A549 (cell line): ENCODE data around the gene ALAS1. TPM values are rescaled to one million over a fixed set of nuclear protein-coding genes. Genes with fewer than 3 reads are reported as not detected.
A peak's percentile ranks its signal among the peaks of the same experiment; 100 is the strongest.

Source experiments
- ATAC-seq, 2 experiments: fragments of 200-7000 bp in 1 of 2; fragments of >200 bp in 1 of 2; cut with Nextera tagmentation in 1 of 2; cut with Tn5 transposase in 1 of 2; 3 replicates each; pipeline versions ENCODE4 v1.8.0 to v1.9.1; 2018 to 2020; ENCODE audit warnings: mild to moderate bottlenecking in 1 of 2, moderate library complexity in 1 of 2
- CTCF ChIA-PET: fragments of 300-600 bp; sonication (Branson Sonifier 250); formaldehyde crosslinking; extraction: SDS; loops from one replicate; lab custom pipeline; 2021; ENCODE audit warnings: antibody characterized with exemption, inconsistent platforms; lab: Yijun Ruan, JAX
- POLR2A ChIA-PET: fragments of 350-600 bp; formaldehyde crosslinking; extraction: SDS; loops from one replicate; lab custom pipeline; 2021; ENCODE audit warnings: antibody characterized with exemption, inconsistent platforms; lab: Yijun Ruan, JAX
- DNase-seq, 2 experiments: peaks; one replicate each; pipeline versions ENCODE4 v3.0.0 to v3.0.0-alpha.2; 2011 to 2016; ENCODE audit warnings: low read depth in 1 of 2, low spot score in 1 of 2
- FAIRE-seq: peaks from 2 replicates; lab custom pipeline; 2011; peaks lifted over from hg19 to GRCh38; lab: Jason Lieb, UNC
- H3K27ac ChIP-seq, 2 experiments: fragments of >200 bp; sonication (Bioruptor Twin); formaldehyde crosslinking; 3 replicates each; pipeline ENCODE4 v1.5.1; 2016 to 2017
- H3K4me1 ChIP-seq: fragments of >200 bp; sonication (Bioruptor Twin); formaldehyde crosslinking; 3 replicates; pipeline ENCODE4 v1.6.1; 2016
- H3K4me2 ChIP-seq: fragments of >200 bp; sonication (Bioruptor Twin); formaldehyde crosslinking; 3 replicates; pipeline ENCODE4 v1.6.1; 2016
- H3K4me3 ChIP-seq: fragments of >200 bp; sonication (Bioruptor Twin); formaldehyde crosslinking; 3 replicates; pipeline ENCODE4 v1.5.1; 2016
- H3K9me3 ChIP-seq: fragments of >200 bp; sonication (Bioruptor Twin); formaldehyde crosslinking; 3 replicates; pipeline ENCODE4 v1.6.1; 2016
- EP300 ChIP-seq, 2 experiments: fragments of >200 bp; sonication (Bioruptor Twin); formaldehyde crosslinking; IDR thresholded peaks; 2 replicates in 1 of 2; 3 replicates in 1 of 2; pipeline ENCODE4 v1.6.1; 2016 to 2017
- ESRRA ChIP-seq: fragments of 150-350 bp; IDR thresholded peaks from 2 replicates; pipeline ENCODE4 v1.6.1; 2014; ENCODE audit warnings: mild to moderate bottlenecking, low read length, borderline replicate concordance
- HDAC2 ChIP-seq: fragments of 200-600 bp; sonication (generic); IDR thresholded peaks from 2 replicates; pipeline ENCODE4 v1.6.1; 2016
- HOXB13 ChIP-seq: fragments of 250-450 bp; sonication (Bioruptor Pico); IDR thresholded peaks from 2 replicates; pipeline ENCODE4 v1.5.0; 2020; ENCODE audit warnings: low read depth, mild to moderate bottlenecking, moderate library complexity
- JUN ChIP-seq, 2 experiments: fragments of >200 bp; sonication (Bioruptor Twin); formaldehyde crosslinking; IDR thresholded peaks; 2 replicates in 1 of 2; 3 replicates in 1 of 2; pipeline ENCODE4 v1.6.1; 2016 to 2017
- KDM1A ChIP-seq: fragments of 200-600 bp; sonication (generic); IDR thresholded peaks from 2 replicates; pipeline ENCODE4 v1.6.1; 2016; ENCODE audit warnings: low read depth, mild to moderate bottlenecking
- KDM5A ChIP-seq: fragments of 200-600 bp; sonication (generic); IDR thresholded peaks from 2 replicates; pipeline ENCODE4 v1.6.1; 2016; ENCODE audit warnings: antibody characterized with exemption, mild to moderate bottlenecking
- MYC ChIP-seq: IDR thresholded peaks from 2 replicates; pipeline ENCODE4 v1.6.1; 2012; ENCODE audit warnings: mild to moderate bottlenecking, inconsistent platforms, low read length, improper control_type of control experiment, borderline replicate concordance
- PHF8 ChIP-seq: fragments of 200-600 bp; sonication (generic); IDR thresholded peaks from 2 replicates; pipeline ENCODE4 v1.6.1; 2016; ENCODE audit warnings: low read depth, mild to moderate bottlenecking, antibody characterized with exemption, moderate library complexity, borderline replicate concordance
- POLR2A ChIP-seq: IDR thresholded peaks from 2 replicates; pipeline ENCODE4 v1.6.1; 2012; ENCODE audit warnings: mild to moderate bottlenecking, low read length
- POLR2AphosphoS2 ChIP-seq: conservative IDR thresholded peaks from 2 replicates; pipeline ENCODE4 v1.6.1; 2012; ENCODE audit warnings: low read length, improper control_type of control experiment, inconsistent platforms
- RAD21 ChIP-seq, 2 experiments: fragments of >200 bp in 1 of 2; sonication (Bioruptor Twin) in 1 of 2; formaldehyde crosslinking in 1 of 2; IDR thresholded peaks in 1 of 2; conservative IDR thresholded peaks in 1 of 2; 2 replicates in 1 of 2; 3 replicates in 1 of 2; pipeline ENCODE4 v1.6.1; 2012 to 2018; ENCODE audit warnings: inconsistent platforms in 1 of 2
- RARB ChIP-seq: fragments of 250-450 bp; sonication (Bioruptor Pico); IDR thresholded peaks from 2 replicates; pipeline ENCODE4 v1.8.0; 2021; ENCODE audit warnings: mild to moderate bottlenecking, moderate library complexity
- ZC3H11A ChIP-seq: fragments of 450-650 bp; IDR thresholded peaks from 2 replicates; pipeline ENCODE4 v1.6.1; 2014; ENCODE audit warnings: antibody characterized with exemption, mild to moderate bottlenecking
- ZNF302 ChIP-seq: fragments of 250-450 bp; sonication (Bioruptor Pico); IDR thresholded peaks from 2 replicates; pipeline ENCODE4 v1.9.0; 2021; ENCODE audit warnings: inconsistent platforms, mild to moderate bottlenecking, moderate library complexity
- WGBS: methylation state at CpG from one replicate; pipeline ENCODE4 v1.1.6; 2017; ENCODE audit errors: missing lambda C conversion rate; 5-methylcytosine and 5-hydroxymethylcytosine counted together
- polyA plus RNA-seq, 4 experiments: library from polyadenylated mRNA; depleted of rRNA in 3 of 4; stranded (reverse); fragments of >200 nt; fragmentation: RNase III in 1 of 4; extraction: RNeasy Plus Mini Kit Qiagen cat#74134 plus additional on column Dnase treatment in 1 of 4; gene quantifications; 2 replicates in 3 of 4; 3 replicates in 1 of 4; pipeline ENCODE4 v1.2.3, GENCODE V29; 2011 to 2017
- TF ChIP-seq, protein P1 (sequence below): fragments of 200-600 bp; sonication (generic); IDR thresholded peaks from 2 replicates; pipeline ENCODE4 v1.6.1; 2016; ENCODE audit warnings: antibody characterized with exemption, mild to moderate bottlenecking, moderate library complexity
- TF ChIP-seq, protein P2 (sequence below): IDR thresholded peaks from 2 replicates; pipeline ENCODE4 v1.6.1; 2012
- TF ChIP-seq, protein P3 (sequence below): IDR thresholded peaks from 2 replicates; pipeline ENCODE4 v1.6.1; 2012
- TF ChIP-seq, protein P4 (sequence below): IDR thresholded peaks from 2 replicates; pipeline ENCODE4 v1.6.1; 2012; ENCODE audit warnings: low read depth, borderline replicate concordance

ALAS1 gene
- polyA plus RNA-seq, 2 of the 4 experiments (the other 2 are of a cell fraction): 56.8 to 63.7 TPM

DNA sequence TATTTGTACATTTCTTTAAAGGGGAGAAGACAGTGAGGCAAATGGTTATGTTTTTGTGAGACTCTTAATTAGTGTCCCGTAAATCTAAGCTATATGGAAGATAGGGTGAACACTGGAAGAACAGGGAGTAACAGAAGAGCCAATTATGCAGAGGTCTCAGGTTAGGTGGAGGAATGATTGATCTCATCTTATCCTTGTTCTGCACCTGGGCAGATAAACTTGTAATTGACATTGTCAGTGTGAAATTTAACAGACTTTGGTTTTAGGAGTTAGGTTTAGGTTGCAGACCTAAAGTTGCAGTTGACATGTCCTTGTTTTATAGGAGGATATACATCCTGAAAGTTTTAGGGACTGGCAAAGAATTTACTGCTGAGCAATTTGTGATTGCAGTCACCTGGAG is 44.1 kb downstream of the ALAS1 start:
- DNase-seq (no peak), FAIRE-seq (no peak), ATAC-seq (no peak)
- Histone ChIP-seq H3K27ac (no peak overlapping the region), H3K4me1 (peaks cover 28% of the 10 kb centered on the region), H3K4me2 (no peak overlapping the region), H3K9me3 (no peaks in the 10 kb centered on the region), H3K4me3 (no peak overlapping the region)
- 96% methylated on average over 1 of the region's 1 CpG for WGBS
- ChIA-PET POLR2A (interaction anchor here (0.7 kb wide), 1 partner anchor 9 kb away, joined by 3 read pairs; no protein-coding TSS in a partner anchor), CTCF (interaction anchor here (0.8 kb wide), 1 partner anchor 22 kb away, joined by 3 read pairs; no protein-coding TSS in a partner anchor)
- TF ChIP-seq KDM5A (no peak), RARB (no peak), HOXB13 (no peak), ZNF302 (CRISPR knock-in tag) (no peak), KDM1A (no peak), POLR2AphosphoS2 (no peak), JUN (IDR thresholded peaks at IDR 0.05) (no peak), MYC (no peak), POLR2A (no peak)
- TF ChIP-seq, protein P1, sequence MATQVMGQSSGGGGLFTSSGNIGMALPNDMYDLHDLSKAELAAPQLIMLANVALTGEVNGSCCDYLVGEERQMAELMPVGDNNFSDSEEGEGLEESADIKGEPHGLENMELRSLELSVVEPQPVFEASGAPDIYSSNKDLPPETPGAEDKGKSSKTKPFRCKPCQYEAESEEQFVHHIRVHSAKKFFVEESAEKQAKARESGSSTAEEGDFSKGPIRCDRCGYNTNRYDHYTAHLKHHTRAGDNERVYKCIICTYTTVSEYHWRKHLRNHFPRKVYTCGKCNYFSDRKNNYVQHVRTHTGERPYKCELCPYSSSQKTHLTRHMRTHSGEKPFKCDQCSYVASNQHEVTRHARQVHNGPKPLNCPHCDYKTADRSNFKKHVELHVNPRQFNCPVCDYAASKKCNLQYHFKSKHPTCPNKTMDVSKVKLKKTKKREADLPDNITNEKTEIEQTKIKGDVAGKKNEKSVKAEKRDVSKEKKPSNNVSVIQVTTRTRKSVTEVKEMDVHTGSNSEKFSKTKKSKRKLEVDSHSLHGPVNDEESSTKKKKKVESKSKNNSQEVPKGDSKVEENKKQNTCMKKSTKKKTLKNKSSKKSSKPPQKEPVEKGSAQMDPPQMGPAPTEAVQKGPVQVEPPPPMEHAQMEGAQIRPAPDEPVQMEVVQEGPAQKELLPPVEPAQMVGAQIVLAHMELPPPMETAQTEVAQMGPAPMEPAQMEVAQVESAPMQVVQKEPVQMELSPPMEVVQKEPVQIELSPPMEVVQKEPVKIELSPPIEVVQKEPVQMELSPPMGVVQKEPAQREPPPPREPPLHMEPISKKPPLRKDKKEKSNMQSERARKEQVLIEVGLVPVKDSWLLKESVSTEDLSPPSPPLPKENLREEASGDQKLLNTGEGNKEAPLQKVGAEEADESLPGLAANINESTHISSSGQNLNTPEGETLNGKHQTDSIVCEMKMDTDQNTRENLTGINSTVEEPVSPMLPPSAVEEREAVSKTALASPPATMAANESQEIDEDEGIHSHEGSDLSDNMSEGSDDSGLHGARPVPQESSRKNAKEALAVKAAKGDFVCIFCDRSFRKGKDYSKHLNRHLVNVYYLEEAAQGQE: no peak

DNA sequence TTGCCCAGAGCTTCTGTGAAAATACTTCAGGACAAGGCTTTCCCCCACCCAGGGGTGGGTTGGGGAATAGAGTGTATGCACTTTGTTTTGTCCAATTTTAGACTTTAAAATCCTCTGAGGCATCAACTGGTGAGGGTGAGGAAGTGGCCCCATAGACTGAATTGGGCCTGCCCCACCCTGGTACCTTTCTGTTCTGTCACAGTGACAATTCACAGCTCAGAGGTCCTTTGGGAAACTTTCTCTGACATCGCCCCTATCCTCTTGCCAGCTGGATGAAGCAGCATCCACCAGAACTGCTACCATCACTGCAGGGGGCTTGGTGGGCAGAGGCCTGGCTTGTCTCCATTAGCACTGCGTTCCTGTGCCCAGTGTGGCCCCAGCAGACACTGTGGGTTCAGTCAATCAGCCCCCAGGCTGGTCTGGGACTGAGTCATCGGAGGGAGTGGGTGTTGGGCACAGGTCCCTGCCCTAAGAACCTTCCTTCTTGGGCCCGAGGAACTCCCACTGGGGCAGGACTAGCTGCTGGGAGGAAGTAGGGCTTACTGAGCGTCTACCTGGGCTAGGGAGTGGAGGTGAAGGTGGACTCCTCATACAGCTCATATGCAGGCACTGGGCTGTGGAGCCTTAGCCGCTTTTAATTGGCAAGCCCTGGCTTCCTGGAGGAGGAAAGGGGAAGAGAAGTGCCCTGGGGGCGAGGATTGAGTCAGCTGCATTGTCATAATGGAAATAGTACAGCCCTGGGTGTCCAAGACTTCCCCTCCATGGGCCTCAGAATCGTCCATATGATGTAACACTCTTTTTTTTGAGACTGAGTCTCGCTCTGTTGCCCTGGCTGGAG is 46.0 kb downstream of the ALAS1 start:
- no peak for ATAC-seq
- no peak for TF ChIP-seq RAD21 (conservative IDR thresholded peaks at IDR 0.05 in 1 of 2, IDR thresholded peaks at IDR 0.05 in 1 of 2)
- no peak for TF ChIP-seq ZC3H11A
- TF ChIP-seq, protein P2, sequence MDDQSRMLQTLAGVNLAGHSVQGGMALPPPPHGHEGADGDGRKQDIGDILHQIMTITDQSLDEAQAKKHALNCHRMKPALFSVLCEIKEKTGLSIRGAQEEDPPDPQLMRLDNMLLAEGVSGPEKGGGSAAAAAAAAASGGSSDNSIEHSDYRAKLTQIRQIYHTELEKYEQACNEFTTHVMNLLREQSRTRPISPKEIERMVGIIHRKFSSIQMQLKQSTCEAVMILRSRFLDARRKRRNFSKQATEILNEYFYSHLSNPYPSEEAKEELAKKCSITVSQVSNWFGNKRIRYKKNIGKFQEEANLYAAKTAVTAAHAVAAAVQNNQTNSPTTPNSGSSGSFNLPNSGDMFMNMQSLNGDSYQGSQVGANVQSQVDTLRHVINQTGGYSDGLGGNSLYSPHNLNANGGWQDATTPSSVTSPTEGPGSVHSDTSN: no peak
- TF ChIP-seq HDAC2: no peak
- no peak for TF ChIP-seq PHF8
- H3K4me2 ChIP-seq: no peak overlapping the region
- no peak for FAIRE-seq
- peaks cover 17% of the 10 kb centered on the region for H3K4me1 ChIP-seq
- no peaks in the 10 kb centered on the region for H3K9me3 ChIP-seq
- H3K27ac ChIP-seq: no peak overlapping the region
- ChIA-PET CTCF (interaction anchor here (0.9 to 4.5 kb wide), 3 partner anchors 8 to 20 kb away, joined by 3 to 26 read pairs (median 3); no protein-coding TSS in a partner anchor), POLR2A (no interaction called here)
- WGBS: 77% methylated on average over 9 of the region's 9 CpGs
- no peak overlapping the region for H3K4me3 ChIP-seq
- no peak for DNase-seq

DNA sequence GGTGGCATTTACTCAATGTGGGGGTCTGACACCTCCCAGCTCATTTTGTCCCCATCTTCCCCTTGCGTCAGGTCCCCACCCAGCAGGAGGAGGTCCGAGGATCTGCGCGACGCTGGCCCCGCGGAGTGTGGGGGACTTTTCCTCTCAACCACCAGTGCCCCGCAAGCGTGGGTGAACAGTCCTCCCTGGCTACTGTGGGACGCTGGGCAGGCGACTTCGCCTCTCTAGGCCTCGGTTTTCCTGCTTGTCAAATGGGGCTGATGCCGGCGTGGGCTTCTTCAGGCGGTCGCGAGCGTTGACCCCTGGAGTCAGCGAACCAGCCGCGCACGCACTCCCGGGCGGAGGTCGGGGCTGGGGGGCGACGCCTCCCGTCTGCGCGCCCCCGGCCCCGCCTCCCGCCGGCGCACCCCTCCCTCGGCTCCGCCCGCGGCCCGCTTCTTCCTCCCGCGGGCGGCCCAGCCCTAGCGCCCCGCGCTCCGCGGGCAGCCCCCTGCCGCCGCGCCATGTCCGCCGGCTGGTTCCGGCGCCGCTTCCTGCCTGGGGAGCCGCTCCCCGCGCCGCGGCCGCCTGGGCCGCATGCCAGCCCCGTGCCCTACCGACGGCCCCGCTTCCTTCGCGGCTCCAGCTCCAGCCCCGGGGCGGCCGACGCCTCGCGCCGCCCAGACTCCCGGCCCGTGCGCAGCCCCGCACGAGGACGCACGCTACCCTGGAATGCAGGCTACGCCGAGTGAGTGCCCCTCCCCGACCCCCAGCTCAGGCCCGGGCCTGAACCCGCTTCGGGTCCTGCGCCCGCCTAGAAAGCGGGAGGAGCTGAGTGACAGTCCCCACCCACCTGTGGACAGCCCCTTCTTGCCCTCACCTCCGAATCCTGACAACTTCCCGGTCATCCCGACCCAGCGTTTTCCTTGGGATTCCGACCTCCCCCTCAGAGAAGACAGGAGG is 47.6 kb downstream of the ALAS1 start, which contains the start of gene PPM1M:
PPM1M (plus strand) TSS at position 438 of the 942 bp plus-strand sequence; CDS start at position 504, 66 bp downstream.
- no peak for FAIRE-seq
- TF ChIP-seq EP300 (IDR thresholded peaks at IDR 0.05) (no peak), POLR2A (peak; percentile 19), JUN (IDR thresholded peaks at IDR 0.05) (peak in 1 of 2 experiments; percentile 35; a peak in 1 of 5 replicates), PHF8 (0 out of 2 replicates have a peak, but pooled peaks have one; percentile 22), ESRRA (no peak)
- TF ChIP-seq, protein P3, sequence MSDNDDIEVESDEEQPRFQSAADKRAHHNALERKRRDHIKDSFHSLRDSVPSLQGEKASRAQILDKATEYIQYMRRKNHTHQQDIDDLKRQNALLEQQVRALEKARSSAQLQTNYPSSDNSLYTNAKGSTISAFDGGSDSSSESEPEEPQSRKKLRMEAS: peak; percentile 71
- TF ChIP-seq, protein P4, sequence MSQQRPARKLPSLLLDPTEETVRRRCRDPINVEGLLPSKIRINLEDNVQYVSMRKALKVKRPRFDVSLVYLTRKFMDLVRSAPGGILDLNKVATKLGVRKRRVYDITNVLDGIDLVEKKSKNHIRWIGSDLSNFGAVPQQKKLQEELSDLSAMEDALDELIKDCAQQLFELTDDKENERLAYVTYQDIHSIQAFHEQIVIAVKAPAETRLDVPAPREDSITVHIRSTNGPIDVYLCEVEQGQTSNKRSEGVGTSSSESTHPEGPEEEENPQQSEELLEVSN: peak; percentile 39; the same call in 1 of the 2 replicates
- TF ChIP-seq, all 56 proteins: peak for 5
- H3K4me2 ChIP-seq: peak within 1 kb of the TSS; percentile 97
- ChIA-PET POLR2A (interaction anchor here (1.9 kb wide), 1 partner anchor 33 kb away, joined by 10 read pairs; the partner anchor contains the start of gene WDR82), CTCF (interaction anchor here (1.1 to 4.5 kb wide), 4 partner anchors 14 to 35 kb away, joined by 3 to 26 read pairs (median 6); no protein-coding TSS in a partner anchor)
- peaks cover 8% of the 10 kb centered on the region for H3K4me1 ChIP-seq
- H3K9me3 ChIP-seq: no peaks in the 10 kb centered on the region
- WGBS: 21% methylated on average over 14 of the region's 98 CpGs
- peak within 1 kb of the TSS; percentile 71 for H3K4me3 ChIP-seq
- ATAC-seq (peak; percentile 57 to 75), DNase-seq (peak; percentile 35 to 46)
- peak within 1 kb of the TSS; percentile 83 to 93 for H3K27ac ChIP-seq
